Measurements from ENCODE around the gene ZSWIM4.

GRCh38 chr19:13843104-13843921 is 48.1 kb downstream of the ZSWIM4 start:
- no peak for TF ChIP-seq POLR2A (IDR thresholded peaks at IDR 0.05)
- TF ChIP-seq, protein P1, sequence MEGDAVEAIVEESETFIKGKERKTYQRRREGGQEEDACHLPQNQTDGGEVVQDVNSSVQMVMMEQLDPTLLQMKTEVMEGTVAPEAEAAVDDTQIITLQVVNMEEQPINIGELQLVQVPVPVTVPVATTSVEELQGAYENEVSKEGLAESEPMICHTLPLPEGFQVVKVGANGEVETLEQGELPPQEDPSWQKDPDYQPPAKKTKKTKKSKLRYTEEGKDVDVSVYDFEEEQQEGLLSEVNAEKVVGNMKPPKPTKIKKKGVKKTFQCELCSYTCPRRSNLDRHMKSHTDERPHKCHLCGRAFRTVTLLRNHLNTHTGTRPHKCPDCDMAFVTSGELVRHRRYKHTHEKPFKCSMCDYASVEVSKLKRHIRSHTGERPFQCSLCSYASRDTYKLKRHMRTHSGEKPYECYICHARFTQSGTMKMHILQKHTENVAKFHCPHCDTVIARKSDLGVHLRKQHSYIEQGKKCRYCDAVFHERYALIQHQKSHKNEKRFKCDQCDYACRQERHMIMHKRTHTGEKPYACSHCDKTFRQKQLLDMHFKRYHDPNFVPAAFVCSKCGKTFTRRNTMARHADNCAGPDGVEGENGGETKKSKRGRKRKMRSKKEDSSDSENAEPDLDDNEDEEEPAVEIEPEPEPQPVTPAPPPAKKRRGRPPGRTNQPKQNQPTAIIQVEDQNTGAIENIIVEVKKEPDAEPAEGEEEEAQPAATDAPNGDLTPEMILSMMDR (IDR thresholded peaks at IDR 0.05): no peak
